Activated naive CD8-positive, alpha-beta T cell treated with anti-CD3 and anti-CD28 coated beads for 36 hours (primary cell): ENCODE results near the gene KIAA0930. TPM values are rescaled to one million over a fixed set of nuclear protein-coding genes. Genes with fewer than 3 reads are reported as not detected.

Experiments used
- DNase-seq: peaks from one replicate; pipeline ENCODE4 v3.0.0; 2021
- H3K27ac Mint-ChIP-seq: one replicate; pipeline ENCODE4 v1.8.0; 2022; ENCODE audit warnings: mild to moderate bottlenecking, moderate library complexity, mixed read lengths
- H3K27me3 Mint-ChIP-seq: one replicate; pipeline ENCODE4 v1.8.0; 2022; ENCODE audit warnings: mild to moderate bottlenecking, mixed read lengths
- H3K36me3 Mint-ChIP-seq: one replicate; pipeline ENCODE4 v1.8.0; 2021; ENCODE audit warnings: mild to moderate bottlenecking, mixed read lengths
- H3K4me1 Mint-ChIP-seq: one replicate; pipeline ENCODE4 v1.8.0; 2021; ENCODE audit warnings: mixed read lengths
- H3K4me3 Mint-ChIP-seq: one replicate; pipeline ENCODE4 v1.8.0; 2022; ENCODE audit warnings: mild to moderate bottlenecking, moderate library complexity, mixed read lengths
- H3K9me3 Mint-ChIP-seq: one replicate; pipeline ENCODE4 v1.8.0; 2022; ENCODE audit warnings: mixed read lengths
- total RNA-seq, 2 experiments: library from RNA; stranded (reverse); gene quantifications; one replicate each; pipeline ENCODE4 v1.2.3, GENCODE V29; 2021

KIAA0930 gene
- total RNA-seq, 2 experiments from 2014 or later: 28.0 to 28.6 TPM

- Mint-ChIP-seq H3K27ac (no peak overlapping the region), H3K9me3 (no peaks in the 10 kb centered on the region), H3K36me3 (peaks cover 2% of the 10 kb centered on the region), H3K4me3 (no peak overlapping the region), H3K27me3 (no peaks in the 10 kb centered on the region), H3K4me1 (peaks cover 19% of the 10 kb centered on the region)
- no peak for DNase-seq
These were observed 6.9 kb downstream of the KIAA0930 start for GRCh38 chr22:45233827-45234226.

GRCh38 chr22:45233386-45233785 is 7.3 kb downstream of the KIAA0930 start:
- no peak for DNase-seq
- Mint-ChIP-seq H3K4me3 (no peak overlapping the region), H3K4me1 (peaks cover 19% of the 10 kb centered on the region), H3K9me3 (no peaks in the 10 kb centered on the region), H3K36me3 (peaks cover 2% of the 10 kb centered on the region), H3K27ac (no peak overlapping the region), H3K27me3 (no peaks in the 10 kb centered on the region)

- Mint-ChIP-seq H3K4me1 (peaks cover 10% of the 10 kb centered on the region), H3K36me3 (peaks cover 2% of the 10 kb centered on the region), H3K4me3 (no peak overlapping the region), H3K9me3 (no peaks in the 10 kb centered on the region), H3K27ac (no peak overlapping the region), H3K27me3 (no peaks in the 10 kb centered on the region)
- DNase-seq: no peak
These were observed 9.4 kb downstream of the KIAA0930 start for GRCh38 chr22:45231293-45231692.

- DNase-seq: no peak
- H3K27ac Mint-ChIP-seq: no peak overlapping the region
These were observed 10.5 kb downstream of the KIAA0930 start for GRCh38 chr22:45230026-45230721.

GRCh38 chr22:45229181-45229580 is 11.5 kb downstream of the KIAA0930 start:
- H3K4me3 Mint-ChIP-seq: no peak overlapping the region
- H3K36me3 Mint-ChIP-seq: peaks cover 2% of the 10 kb centered on the region
- peaks cover 4% of the 10 kb centered on the region for H3K4me1 Mint-ChIP-seq
- no peaks in the 10 kb centered on the region for H3K9me3 Mint-ChIP-seq
- no peak overlapping the region for H3K27ac Mint-ChIP-seq
- DNase-seq: no peak
- no peaks in the 10 kb centered on the region for H3K27me3 Mint-ChIP-seq

More at GRCh38 chr22:45230026-45230721, 10.5 kb downstream of the KIAA0930 start:
- Mint-ChIP-seq H3K9me3 (no peaks in the 10 kb centered on the region), H3K27me3 (no peaks in the 10 kb centered on the region), H3K4me3 (no peak overlapping the region), H3K4me1 (no peaks in the 10 kb centered on the region), H3K36me3 (peaks cover 2% of the 10 kb centered on the region)

- no peak for DNase-seq
- no peaks in the 10 kb centered on the region for H3K9me3 Mint-ChIP-seq
- H3K27ac Mint-ChIP-seq: no peak overlapping the region
- no peak overlapping the region for H3K4me3 Mint-ChIP-seq
- H3K27me3 Mint-ChIP-seq: no peaks in the 10 kb centered on the region
- H3K4me1 Mint-ChIP-seq: peaks cover 4% of the 10 kb centered on the region
- peaks cover 2% of the 10 kb centered on the region for H3K36me3 Mint-ChIP-seq
These were observed 12.3 kb downstream of the KIAA0930 start for GRCh38 chr22:45228401-45228754.

GRCh38 chr22:45227645-45228400 is 12.9 kb downstream of the KIAA0930 start:
- no peaks in the 10 kb centered on the region for H3K9me3 Mint-ChIP-seq
- H3K4me1 Mint-ChIP-seq: peaks cover 7% of the 10 kb centered on the region
- peak overlapping the region; percentile 56 for H3K27ac Mint-ChIP-seq
- H3K4me3 Mint-ChIP-seq: no peak overlapping the region
- H3K27me3 Mint-ChIP-seq: no peaks in the 10 kb centered on the region
- no peak for DNase-seq
- H3K36me3 Mint-ChIP-seq: no peaks in the 10 kb centered on the region

GRCh38 chr22:45226503-45227186 is 14.0 kb downstream of the KIAA0930 start:
- no peaks in the 10 kb centered on the region for H3K36me3 Mint-ChIP-seq
- DNase-seq: no peak
- H3K27ac Mint-ChIP-seq: peak overlapping the region; percentile 26
- peaks cover 11% of the 10 kb centered on the region for H3K4me1 Mint-ChIP-seq
- no peak overlapping the region for H3K4me3 Mint-ChIP-seq
- H3K27me3 Mint-ChIP-seq: no peaks in the 10 kb centered on the region
- no peaks in the 10 kb centered on the region for H3K9me3 Mint-ChIP-seq

- Mint-ChIP-seq H3K4me1 (peaks cover 13% of the 10 kb centered on the region), H3K36me3 (no peaks in the 10 kb centered on the region), H3K9me3 (no peaks in the 10 kb centered on the region), H3K27ac (peak overlapping the region; percentile 26), H3K4me3 (no peak overlapping the region), H3K27me3 (no peaks in the 10 kb centered on the region)
- DNase-seq: no peak
These were observed 14.8 kb downstream of the KIAA0930 start for GRCh38 chr22:45225732-45226502.

- H3K27me3 Mint-ChIP-seq: no peaks in the 10 kb centered on the region
- no peak for DNase-seq
- peaks cover 15% of the 10 kb centered on the region for H3K4me1 Mint-ChIP-seq
- H3K9me3 Mint-ChIP-seq: no peaks in the 10 kb centered on the region
- no peak overlapping the region for H3K4me3 Mint-ChIP-seq
- peak overlapping the region; percentile 56 for H3K27ac Mint-ChIP-seq
- no peaks in the 10 kb centered on the region for H3K36me3 Mint-ChIP-seq
These were observed 15.5 kb downstream of the KIAA0930 start for GRCh38 chr22:45224988-45225731.

GRCh38 chr22:45224331-45224730 is 16.4 kb downstream of the KIAA0930 start:
- no peak overlapping the region for H3K4me3 Mint-ChIP-seq
- H3K36me3 Mint-ChIP-seq: no peaks in the 10 kb centered on the region
- H3K9me3 Mint-ChIP-seq: no peaks in the 10 kb centered on the region
- no peak for DNase-seq
- no peak overlapping the region for H3K27ac Mint-ChIP-seq
- peaks cover 15% of the 10 kb centered on the region for H3K4me1 Mint-ChIP-seq
- no peaks in the 10 kb centered on the region for H3K27me3 Mint-ChIP-seq

- H3K36me3 Mint-ChIP-seq: no peaks in the 10 kb centered on the region
These were observed 17.2 kb downstream of the KIAA0930 start for GRCh38 chr22:45223304-45224117.

GRCh38 chr22:45221201-45221600 is 19.5 kb downstream of the KIAA0930 start:
- no peak overlapping the region for H3K27ac Mint-ChIP-seq
- no peak overlapping the region for H3K4me3 Mint-ChIP-seq
- DNase-seq: no peak
- H3K27me3 Mint-ChIP-seq: no peaks in the 10 kb centered on the region
- H3K9me3 Mint-ChIP-seq: no peaks in the 10 kb centered on the region
- peaks cover 21% of the 10 kb centered on the region for H3K4me1 Mint-ChIP-seq
- no peaks in the 10 kb centered on the region for H3K36me3 Mint-ChIP-seq

More at GRCh38 chr22:45223304-45224117, 17.2 kb downstream of the KIAA0930 start:
- H3K9me3 Mint-ChIP-seq: no peaks in the 10 kb centered on the region
- H3K27ac Mint-ChIP-seq: no peak overlapping the region
- no peak overlapping the region for H3K4me3 Mint-ChIP-seq
- H3K27me3 Mint-ChIP-seq: no peaks in the 10 kb centered on the region
- peaks cover 21% of the 10 kb centered on the region for H3K4me1 Mint-ChIP-seq
- no peak for DNase-seq
